NCI-H1105 treated with DMSO at 0.1 percent for 48 hours (cell line): Measurements from ENCODE around the gene PRL.
A peak's percentile ranks its signal among the peaks of the same experiment; 100 is the strongest.

Experiments used
- DNase-seq: peaks from one replicate; lab custom pipeline; 2025; lab: John Stamatoyannopoulos, UW

PRL gene

DNA sequence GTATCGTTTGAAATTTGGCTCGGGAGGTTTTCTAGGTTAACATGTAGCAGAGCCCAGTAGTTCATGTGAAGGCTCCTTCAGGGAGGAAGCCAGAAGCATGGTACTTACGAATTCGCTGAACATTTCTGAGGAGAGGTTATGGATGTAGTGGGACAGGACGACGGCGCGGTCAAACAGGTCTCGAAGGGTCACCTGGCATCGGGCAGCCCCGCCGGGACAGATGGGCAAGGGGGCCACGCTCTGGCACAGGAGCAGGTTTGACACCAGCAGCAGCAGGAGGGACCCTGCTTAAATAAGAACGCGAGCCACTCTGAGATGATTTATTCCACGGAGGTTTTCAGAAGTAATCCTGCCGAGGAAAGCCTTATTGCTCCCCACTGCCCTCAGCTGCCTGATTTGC lies 2.5 kb downstream of the PRL start:
- no peak for DNase-seq

GRCh38 chr6:22290045-22290444 lies 6.8 kb downstream of the PRL start:
- no peak for DNase-seq

GRCh38 chr6:22288721-22289120 lies 8.1 kb downstream of the PRL start:
- DNase-seq, result no peak

DNA sequence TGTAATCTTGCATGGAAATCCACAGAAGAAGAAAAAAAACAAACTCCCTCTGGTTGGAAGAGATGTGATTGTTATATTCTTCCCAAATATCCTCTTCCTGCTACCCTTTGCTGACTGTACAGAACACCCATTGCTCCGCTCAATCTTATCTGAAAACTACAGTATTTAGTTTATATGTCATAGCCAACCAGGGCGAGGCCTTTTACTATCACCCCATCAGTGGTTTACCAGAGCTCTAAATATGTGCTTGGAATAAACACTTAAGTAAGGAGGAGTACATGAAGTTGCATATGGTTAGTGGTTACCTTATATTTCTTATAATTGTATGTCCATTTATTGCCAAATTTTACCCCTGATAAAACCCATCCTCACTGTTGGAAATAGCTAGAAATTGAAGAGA lies 12.2 kb downstream of the PRL start:
- no peak for DNase-seq

GRCh38 chr6:22281341-22282085 lies 15.3 kb downstream of the PRL start:
- no peak for DNase-seq

- no peak for DNase-seq
These were observed 17.4 kb downstream of the PRL start for GRCh38 chr6:22279427-22279826.

GRCh38 chr6:22271081-22271480 lies 25.8 kb downstream of the PRL start:
- DNase-seq, result no peak

DNA sequence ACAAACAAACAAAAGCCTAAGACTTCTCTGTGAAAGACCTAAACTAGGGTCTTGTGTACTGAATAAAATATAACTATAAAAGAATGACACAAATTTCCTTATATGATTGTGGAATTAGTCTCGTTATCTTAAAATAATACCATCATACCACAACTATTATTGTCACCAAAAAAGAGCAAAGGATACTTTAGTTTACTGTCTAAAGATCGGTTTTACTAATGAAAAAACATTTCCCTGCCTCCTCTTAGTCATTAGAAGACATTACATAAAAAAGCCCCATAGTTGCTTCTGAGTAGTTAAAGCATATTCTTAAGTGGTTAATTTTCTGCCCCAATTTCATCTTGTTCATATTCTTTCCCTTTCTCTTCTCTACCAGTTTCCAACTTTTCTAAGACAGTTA lies 33.1 kb downstream of the PRL start:
- no peak for DNase-seq

GRCh38 chr6:22254886-22255285 lies 42.0 kb downstream of the PRL start:
- DNase-seq, result no peak

GRCh38 chr6:22253955-22254655 lies 42.7 kb downstream of the PRL start:
- no peak for DNase-seq

DNA sequence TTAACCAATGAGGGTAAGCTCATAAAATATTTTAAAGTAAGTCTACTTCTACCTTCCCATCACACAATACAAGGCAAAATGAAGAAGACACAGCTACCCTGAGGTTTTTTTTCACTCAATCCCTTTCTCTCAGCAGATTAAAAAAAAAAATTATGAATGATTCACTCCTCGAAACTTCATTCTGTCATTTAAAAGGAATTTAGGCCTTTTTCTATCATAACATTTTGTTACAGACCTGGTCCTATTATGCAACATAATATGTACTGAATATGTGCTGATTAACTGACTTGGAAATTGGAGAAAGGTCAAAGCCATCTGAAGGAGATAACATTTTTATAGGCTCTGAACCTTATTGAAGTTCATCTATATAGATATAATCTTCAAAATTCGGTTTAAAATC lies 45.5 kb downstream of the PRL start:
- no peak for DNase-seq

- peak; percentile 77 for DNase-seq
These were observed 46.4 kb downstream of the PRL start for GRCh38 chr6:22250486-22250885.

DNA sequence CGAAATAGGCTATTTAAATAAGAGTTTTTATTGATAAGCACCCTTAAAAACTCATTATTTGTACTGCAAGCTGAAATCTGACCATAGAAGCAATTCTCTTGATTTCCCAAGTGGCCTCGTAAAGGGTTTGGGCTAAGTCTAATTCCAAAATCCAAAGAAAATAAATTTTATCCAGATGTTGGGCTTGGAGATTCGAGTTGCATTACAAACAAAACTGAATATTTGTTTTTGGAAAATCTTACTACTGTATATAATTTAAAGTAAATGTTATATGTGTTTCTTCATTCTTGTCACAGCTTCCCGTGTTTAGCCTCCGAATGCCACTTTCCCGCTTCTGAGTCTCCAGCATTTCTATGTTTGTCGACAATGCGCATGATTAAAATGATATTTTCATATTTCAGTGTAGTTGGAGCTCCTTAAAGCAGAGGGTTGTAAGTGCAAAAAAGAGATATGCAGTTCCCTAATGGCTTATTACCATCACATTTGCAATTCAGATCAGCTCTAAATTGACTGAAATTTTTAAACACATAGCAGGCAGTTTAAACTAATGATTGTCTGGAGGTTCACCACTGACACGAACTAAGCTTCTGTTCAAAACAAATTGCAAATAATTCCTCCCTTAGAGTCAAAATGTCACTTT lies 47.0 kb downstream of the PRL start:
- DNase-seq, result no peak

- DNase-seq, result no peak
These were observed 48.1 kb downstream of the PRL start for GRCh38 chr6:22248513-22249308.

DNA sequence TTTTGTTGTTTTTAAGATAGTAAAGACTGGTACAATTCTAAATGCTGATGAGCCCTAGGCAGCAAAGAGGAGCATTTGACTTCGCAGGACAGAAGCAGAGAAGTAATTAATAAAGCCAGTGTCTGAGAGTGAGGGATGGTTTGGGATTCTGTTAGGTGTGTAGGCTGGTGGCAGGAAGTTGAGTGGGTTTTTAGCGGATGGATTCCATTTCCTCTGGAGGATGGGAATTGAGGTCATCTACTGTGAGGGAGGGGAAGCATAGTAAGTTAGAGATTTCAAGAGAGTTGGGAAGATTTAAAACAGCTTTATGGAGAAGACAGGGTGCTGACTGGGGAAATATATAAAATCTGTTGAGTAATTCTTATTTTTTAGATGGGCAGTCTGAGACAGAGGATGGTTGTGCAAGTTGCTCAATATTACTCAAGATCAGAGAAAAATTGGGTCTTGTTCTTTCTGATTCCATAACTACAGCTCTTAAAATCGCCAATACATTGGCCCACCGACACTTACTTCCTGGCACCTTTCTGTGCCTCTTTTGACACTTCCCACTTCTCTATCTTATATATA lies 48.8 kb downstream of the PRL start:
- no peak for DNase-seq

- DNase-seq, result no peak
These were observed 56.8 kb downstream of the PRL start for GRCh38 chr6:22240025-22240424.

GRCh38 chr6:22239261-22239921 lies 57.4 kb downstream of the PRL start:
- no peak for DNase-seq

DNA sequence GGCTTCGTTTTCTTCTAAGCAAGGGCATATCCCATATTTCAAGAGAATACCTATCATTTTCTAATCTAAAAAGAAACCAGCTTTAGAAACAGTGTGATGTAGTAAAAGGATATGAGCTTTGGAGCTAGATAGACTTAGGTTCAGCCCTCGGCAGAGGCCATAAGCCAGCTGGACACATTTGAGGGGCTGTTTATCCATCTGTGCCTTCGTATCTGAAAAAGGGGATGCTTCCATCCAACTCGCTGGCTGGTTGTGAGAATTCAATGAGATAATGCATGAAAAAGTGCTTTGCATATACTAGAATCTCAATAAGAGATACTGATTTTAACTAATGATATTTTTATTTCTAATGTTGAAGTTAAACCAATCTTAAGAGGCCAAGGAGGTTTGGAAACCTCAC lies 58.0 kb downstream of the PRL start:
- no peak for DNase-seq

GRCh38 chr6:22237526-22237925 lies 59.3 kb downstream of the PRL start:
- no peak for DNase-seq
